Activated B cell treated with CpG ODN at 0.5 μM for 24 hours (primary cell): ENCODE measurements around the gene ROR1. TPM values are rescaled to one million over a fixed set of nuclear protein-coding genes. Genes with fewer than 3 reads are reported as not detected.

ENCODE experiments used
- ATAC-seq: fragments of 200-7000 bp; cut with Tn5 transposase; one replicate; pipeline ENCODE4 v1.10.0; 2021; ENCODE audit warnings: low read depth, mild to moderate bottlenecking, moderate library complexity
- CTCF ChIA-PET: fragments of 350-600 bp; sonication (Branson Sonifier 250); formaldehyde crosslinking; loops from one replicate; lab custom pipeline; 2021; ENCODE audit warnings: antibody characterized with exemption; lab: Charles Lee
- POLR2A ChIA-PET: fragments of 350-600 bp; sonication (Branson Sonifier 250); formaldehyde crosslinking; loops from one replicate; lab custom pipeline; 2021; ENCODE audit warnings: antibody characterized with exemption; lab: Charles Lee
- DNase-seq: peaks from one replicate; pipeline ENCODE4 v3.0.0; 2022
- H3K27ac Mint-ChIP-seq: one replicate; pipeline ENCODE4 v1.8.0; 2020; ENCODE audit warnings: mixed read lengths
- H3K27me3 Mint-ChIP-seq: one replicate; pipeline ENCODE4 v1.8.0; 2021; ENCODE audit warnings: mixed read lengths
- H3K36me3 Mint-ChIP-seq: one replicate; pipeline ENCODE4 v1.8.0; 2021; ENCODE audit warnings: low read depth, mixed read lengths
- H3K4me1 Mint-ChIP-seq: one replicate; pipeline ENCODE4 v1.8.0; 2021; ENCODE audit warnings: mixed read lengths
- H3K4me3 Mint-ChIP-seq: one replicate; pipeline ENCODE4 v1.8.0; 2020; ENCODE audit warnings: mild to moderate bottlenecking, mixed read lengths
- H3K9me3 Mint-ChIP-seq: one replicate; pipeline ENCODE4 v1.8.0; 2020; ENCODE audit warnings: mixed read lengths
- CTCF ChIP-seq: fragments of 200-600 bp; IDR thresholded peaks from one replicate; pipeline ENCODE4 v1.8.0; 2022; ENCODE audit warnings: antibody characterized with exemption, mild to moderate bottlenecking
- intact Hi-C: fragments of 100-400 bp; cut with micrococcal nuclease; formaldehyde crosslinking; loops from one replicate; pipeline ENCODE4 v1.15.1; 2024
- total RNA-seq: library from RNA; stranded (reverse); gene quantifications from 2 replicates; pipeline ENCODE4 v1.2.3, GENCODE V29; 2022

ROR1 gene
- total RNA-seq, 1 donor from 2014 or later: 2.2 TPM

DNA sequence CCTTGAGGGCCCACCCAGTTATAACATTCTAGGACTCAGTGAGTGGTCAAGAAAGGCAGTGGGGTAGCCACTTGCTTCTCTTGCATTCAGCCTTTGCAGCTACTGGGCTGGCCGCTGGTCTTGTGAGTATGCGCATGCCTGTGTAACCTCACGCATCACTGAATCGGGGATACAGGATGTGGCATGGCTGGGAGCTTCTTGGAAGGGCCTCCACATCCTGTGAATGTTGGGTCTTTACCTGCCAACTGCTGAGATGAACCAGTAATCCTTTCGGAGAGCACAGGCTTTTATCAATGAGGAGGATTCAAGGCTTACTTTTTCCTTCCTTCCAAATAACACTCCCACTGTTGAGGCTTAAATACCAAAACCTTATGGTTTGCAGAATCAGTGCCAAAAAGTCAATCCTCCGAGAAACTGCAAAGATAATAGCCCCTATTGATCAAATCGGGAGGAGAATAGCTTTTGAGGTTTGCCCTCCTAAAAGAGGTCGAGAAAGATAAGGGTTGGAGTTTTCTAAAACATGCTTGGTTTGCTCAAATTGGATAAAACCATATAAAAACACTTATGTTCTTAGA lies 230.7 kb downstream of the ROR1 start:
- Mint-ChIP-seq H3K27me3 (no peaks in the 10 kb centered on the region), H3K9me3 (no peaks in the 10 kb centered on the region), H3K36me3 (no peaks in the 10 kb centered on the region), H3K27ac (no peak overlapping the region), H3K4me1 (peaks cover 1% of the 10 kb centered on the region), H3K4me3 (no peak overlapping the region)
- intact Hi-C loops: no loop called here
- no peak for TF ChIP-seq CTCF
- DNase-seq (no peak), ATAC-seq (no peak)
- POLR2A ChIA-PET: no interaction called here
- CTCF ChIA-PET: no interaction called here

DNA sequence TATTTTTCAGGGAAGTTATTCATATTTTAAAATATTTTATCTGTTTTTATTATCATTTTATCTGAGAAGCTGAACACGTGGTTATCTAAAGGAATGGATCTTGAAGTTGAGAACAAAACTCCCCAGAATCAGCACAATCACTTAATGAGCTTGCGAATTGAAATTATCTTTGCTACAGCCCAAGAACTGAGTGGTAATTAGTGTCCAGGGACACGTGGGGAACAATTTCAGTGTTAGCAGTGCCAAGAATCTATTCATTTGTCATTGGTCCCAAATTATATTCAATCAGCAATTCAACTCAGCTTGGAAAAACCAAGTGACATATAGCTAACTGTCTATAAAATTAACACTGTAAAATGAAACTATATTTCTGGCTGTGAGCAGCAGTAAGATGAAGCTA lies 232.0 kb downstream of the ROR1 start:
- Mint-ChIP-seq H3K27me3 (peaks cover 1% of the 10 kb centered on the region), H3K4me3 (no peak overlapping the region), H3K27ac (no peak overlapping the region), H3K36me3 (no peaks in the 10 kb centered on the region), H3K9me3 (no peaks in the 10 kb centered on the region), H3K4me1 (peaks cover 1% of the 10 kb centered on the region)
- DNase-seq: no peak
- no peak for TF ChIP-seq CTCF
- POLR2A ChIA-PET: no interaction called here
- intact Hi-C loops: no loop called here
- ATAC-seq: no peak
- CTCF ChIA-PET: interaction anchor here (0.6 kb wide), 1 partner anchor 904 kb away, joined by 4 read pairs; no protein-coding TSS in a partner anchor

GRCh38 chr1:64006276-64007051 lies 232.6 kb downstream of the ROR1 start:
- Mint-ChIP-seq H3K27me3 (peaks cover 1% of the 10 kb centered on the region), H3K27ac (no peak overlapping the region), H3K4me1 (peaks cover 1% of the 10 kb centered on the region), H3K4me3 (no peak overlapping the region), H3K9me3 (no peaks in the 10 kb centered on the region), H3K36me3 (no peaks in the 10 kb centered on the region)
- intact Hi-C loops: no loop called here
- POLR2A ChIA-PET: no interaction called here
- DNase-seq (no peak), ATAC-seq (no peak)
- CTCF ChIA-PET: no interaction called here
- no peak for TF ChIP-seq CTCF

DNA sequence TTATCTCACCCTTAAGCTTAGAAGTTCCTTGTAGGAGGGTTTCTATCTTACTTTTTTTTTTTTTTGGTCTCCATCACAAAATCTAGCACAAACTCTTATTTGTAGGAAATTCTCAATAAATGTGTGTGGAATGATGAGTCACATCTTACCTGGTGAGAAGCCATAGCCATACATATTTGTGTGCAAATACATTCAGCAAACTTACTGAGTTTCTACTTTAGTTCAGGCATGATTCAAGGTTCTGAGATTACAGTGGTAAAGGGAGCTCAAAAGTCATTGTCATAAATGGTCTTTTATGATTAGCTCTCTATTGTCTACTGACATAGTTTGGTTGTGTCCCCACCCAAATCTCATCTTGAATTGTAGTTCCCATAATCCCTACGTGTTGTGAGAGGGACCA lies 236.5 kb downstream of the ROR1 start:
- H3K4me3 Mint-ChIP-seq: no peak overlapping the region
- H3K4me1 Mint-ChIP-seq: peaks cover 1% of the 10 kb centered on the region
- intact Hi-C loops: no loop called here
- peaks cover 1% of the 10 kb centered on the region for H3K27me3 Mint-ChIP-seq
- H3K9me3 Mint-ChIP-seq: no peaks in the 10 kb centered on the region
- TF ChIP-seq CTCF: no peak
- no peaks in the 10 kb centered on the region for H3K36me3 Mint-ChIP-seq
- H3K27ac Mint-ChIP-seq: no peak overlapping the region
- ChIA-PET POLR2A (no interaction called here), CTCF (no interaction called here)
- no peak for DNase-seq
- no peak for ATAC-seq

GRCh38 chr1:64013395-64013794 lies 239.6 kb downstream of the ROR1 start:
- Mint-ChIP-seq H3K27me3 (peaks cover 1% of the 10 kb centered on the region), H3K4me3 (no peak overlapping the region), H3K4me1 (no peaks in the 10 kb centered on the region)

More at GRCh38 chr1:64013395-64013794, 239.6 kb downstream of the ROR1 start:
- H3K36me3 Mint-ChIP-seq: no peaks in the 10 kb centered on the region
- no peak for DNase-seq
- H3K27ac Mint-ChIP-seq: no peak overlapping the region
- ATAC-seq: no peak
- H3K9me3 Mint-ChIP-seq: no peaks in the 10 kb centered on the region
- intact Hi-C loops: no loop called here
- ChIA-PET POLR2A (no interaction called here), CTCF (no interaction called here)
- TF ChIP-seq CTCF: no peak
